Stimulated activated CD4-positive, alpha-beta T cell treated with anti-CD3 and anti-CD28 coated beads, Interleukin-4, amount 100 ng/mL, for 48 hours (primary cell): ENCODE data around the gene BMPER.

Experiments used
- DNase-seq, 2 donors: peaks; one replicate each; pipeline ENCODE4 v3.0.0-alpha.2; 2020; ENCODE audit warnings: low read depth in 2 of 2

BMPER gene

GRCh38 chr7:34175837-34176236 lies 270.5 kb downstream of the BMPER start:
- DNase-seq = no peak

- no peak for DNase-seq
Measured at GRCh38 chr7:34177476-34177875, 272.1 kb downstream of the BMPER start.

DNA sequence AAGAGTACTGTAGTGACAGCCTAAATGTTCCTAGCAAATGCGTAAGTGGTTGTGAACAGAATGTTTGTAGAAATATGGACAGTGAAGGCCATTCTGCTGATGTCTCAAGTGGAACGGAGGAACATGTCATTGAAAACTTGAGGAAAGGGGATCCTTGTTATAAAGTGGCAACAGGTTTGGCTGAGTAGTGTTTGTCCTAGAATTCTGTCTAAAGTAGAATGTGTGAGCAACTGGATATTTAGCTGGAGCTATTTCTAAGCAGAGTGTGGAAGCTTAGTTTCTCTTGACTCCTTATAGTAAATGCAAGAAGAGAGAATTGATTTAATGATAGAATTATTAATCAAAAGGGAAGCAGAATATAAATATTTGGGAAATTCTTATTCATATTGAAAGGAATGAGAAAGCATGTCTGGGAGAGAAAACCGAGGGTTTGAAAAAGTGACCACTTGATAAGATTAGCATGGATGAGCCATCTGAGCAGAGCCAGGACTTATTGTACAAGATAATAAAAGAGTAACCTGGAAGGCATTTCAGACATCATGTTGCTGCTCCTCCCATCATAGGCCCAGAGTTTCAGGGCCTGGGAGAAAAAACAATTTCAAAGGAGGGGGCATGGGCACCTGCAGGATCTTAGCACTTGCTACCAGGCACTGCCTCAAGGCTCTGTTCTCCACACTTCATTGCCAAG lies 276.1 kb downstream of the BMPER start:
- DNase-seq = no peak

DNA sequence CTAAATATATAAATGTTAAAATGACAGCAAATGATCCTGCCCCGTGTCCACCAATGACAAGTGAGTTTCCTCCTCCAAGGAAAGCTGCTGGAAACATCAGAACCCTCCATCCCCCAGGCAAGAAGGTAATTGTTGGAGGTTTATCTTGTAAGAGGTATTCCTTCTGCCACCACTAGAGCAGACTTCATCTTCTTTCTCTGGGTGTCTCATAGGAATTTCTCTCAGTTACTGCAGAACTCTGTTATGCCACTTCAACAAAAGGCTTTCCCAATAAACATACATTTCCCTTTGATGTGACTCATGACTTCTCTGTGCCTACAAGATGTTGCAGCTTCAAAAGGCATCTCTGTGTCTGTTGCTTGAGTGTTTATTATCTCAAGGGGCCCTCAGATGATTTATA lies 279.1 kb downstream of the BMPER start:
- no peak for DNase-seq

DNA sequence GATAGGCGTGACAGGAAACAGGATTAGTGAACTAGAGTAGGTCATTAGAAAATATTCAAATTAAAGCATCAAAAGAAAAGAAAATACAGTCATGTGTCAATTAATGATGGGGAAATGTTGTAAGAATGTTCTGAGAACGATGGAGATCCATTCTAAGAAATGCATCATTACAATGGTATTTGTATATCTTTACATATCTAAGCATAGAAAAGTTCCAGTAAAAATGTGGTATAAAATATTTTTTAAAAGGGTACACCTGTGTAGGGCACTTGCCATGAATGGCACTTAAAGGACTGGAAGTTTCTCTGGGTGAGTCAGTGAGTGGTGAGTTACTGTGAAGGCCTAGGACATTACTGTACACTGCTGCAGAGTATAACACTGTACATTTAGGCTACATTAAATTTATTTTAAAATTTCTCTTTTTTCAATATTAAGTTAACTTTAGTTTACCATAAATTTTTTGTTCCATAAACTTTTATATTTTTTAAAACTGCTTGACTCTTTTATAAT lies 282.5 kb downstream of the BMPER start:
- DNase-seq = no peak

- no peak for DNase-seq
Measured at GRCh38 chr7:34189031-34189430, 283.7 kb downstream of the BMPER start.

- DNase-seq = no peak
Measured at GRCh38 chr7:34190299-34190698, 285.0 kb downstream of the BMPER start.

DNA sequence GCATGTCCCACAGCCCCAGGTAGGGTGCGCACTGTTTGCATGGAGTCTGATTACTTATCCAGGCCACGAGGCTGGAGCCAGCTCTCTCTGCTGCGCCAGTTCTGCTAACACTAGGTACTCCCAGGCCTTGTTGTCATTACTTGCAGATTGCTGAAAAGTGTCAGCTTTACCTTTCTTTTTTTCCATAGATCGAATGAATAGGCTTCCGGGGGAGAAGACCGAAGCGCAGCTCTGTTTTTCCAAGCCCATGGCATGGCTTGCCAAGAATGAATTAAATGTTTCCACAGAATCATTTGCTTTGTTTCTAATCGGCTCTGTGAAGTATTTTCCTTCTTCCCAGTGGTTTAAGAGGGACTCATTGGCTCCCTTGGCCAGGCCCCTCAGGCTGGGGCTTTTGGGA lies 285.8 kb downstream of the BMPER start:
- no peak for DNase-seq

- no peak for DNase-seq
Measured at GRCh38 chr7:34191771-34192479, 286.6 kb downstream of the BMPER start.

DNA sequence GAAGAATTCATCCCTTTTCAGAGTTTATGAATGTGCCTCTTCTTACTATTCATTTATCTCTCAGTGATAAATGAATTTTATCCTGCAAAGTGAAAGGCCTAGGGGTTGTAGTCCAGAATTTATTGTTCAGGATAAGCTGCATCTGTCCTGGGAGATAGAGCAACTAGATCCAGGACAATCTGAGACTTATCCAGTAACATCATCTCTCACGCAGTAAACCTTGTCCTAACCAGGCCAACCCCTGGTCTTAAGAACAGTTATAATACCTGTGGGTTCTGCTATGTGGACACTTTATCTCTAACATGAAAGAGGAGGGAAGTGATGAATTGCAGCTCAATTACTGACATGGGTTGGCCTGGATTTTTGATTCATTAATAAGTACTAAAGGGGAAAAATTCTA lies 287.6 kb downstream of the BMPER start:
- no peak for DNase-seq

- no peak for DNase-seq
Measured at GRCh38 chr7:34198231-34198641, 292.9 kb downstream of the BMPER start.
